Stimulated activated CD4-positive, alpha-beta T cell treated with anti-CD3 and anti-CD28 coated beads, Interleukin-15, amount 100 ng/mL, for 1 hour (primary cell): Measurements from ENCODE around the gene ALOX15.
"Not testable (repeated sequence)": the region's sequence is repeated elsewhere in the genome, so short reads cannot be mapped to it uniquely, and the experiment has no call there.

Experiments used
- DNase-seq, 2 donors: peaks; one replicate each; pipeline ENCODE4 v3.0.0-alpha.2; 2020; ENCODE audit warnings: low read depth in 1 of 2, low spot score in 1 of 2

ALOX15 gene, protein sequence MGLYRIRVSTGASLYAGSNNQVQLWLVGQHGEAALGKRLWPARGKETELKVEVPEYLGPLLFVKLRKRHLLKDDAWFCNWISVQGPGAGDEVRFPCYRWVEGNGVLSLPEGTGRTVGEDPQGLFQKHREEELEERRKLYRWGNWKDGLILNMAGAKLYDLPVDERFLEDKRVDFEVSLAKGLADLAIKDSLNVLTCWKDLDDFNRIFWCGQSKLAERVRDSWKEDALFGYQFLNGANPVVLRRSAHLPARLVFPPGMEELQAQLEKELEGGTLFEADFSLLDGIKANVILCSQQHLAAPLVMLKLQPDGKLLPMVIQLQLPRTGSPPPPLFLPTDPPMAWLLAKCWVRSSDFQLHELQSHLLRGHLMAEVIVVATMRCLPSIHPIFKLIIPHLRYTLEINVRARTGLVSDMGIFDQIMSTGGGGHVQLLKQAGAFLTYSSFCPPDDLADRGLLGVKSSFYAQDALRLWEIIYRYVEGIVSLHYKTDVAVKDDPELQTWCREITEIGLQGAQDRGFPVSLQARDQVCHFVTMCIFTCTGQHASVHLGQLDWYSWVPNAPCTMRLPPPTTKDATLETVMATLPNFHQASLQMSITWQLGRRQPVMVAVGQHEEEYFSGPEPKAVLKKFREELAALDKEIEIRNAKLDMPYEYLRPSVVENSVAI

DNA sequence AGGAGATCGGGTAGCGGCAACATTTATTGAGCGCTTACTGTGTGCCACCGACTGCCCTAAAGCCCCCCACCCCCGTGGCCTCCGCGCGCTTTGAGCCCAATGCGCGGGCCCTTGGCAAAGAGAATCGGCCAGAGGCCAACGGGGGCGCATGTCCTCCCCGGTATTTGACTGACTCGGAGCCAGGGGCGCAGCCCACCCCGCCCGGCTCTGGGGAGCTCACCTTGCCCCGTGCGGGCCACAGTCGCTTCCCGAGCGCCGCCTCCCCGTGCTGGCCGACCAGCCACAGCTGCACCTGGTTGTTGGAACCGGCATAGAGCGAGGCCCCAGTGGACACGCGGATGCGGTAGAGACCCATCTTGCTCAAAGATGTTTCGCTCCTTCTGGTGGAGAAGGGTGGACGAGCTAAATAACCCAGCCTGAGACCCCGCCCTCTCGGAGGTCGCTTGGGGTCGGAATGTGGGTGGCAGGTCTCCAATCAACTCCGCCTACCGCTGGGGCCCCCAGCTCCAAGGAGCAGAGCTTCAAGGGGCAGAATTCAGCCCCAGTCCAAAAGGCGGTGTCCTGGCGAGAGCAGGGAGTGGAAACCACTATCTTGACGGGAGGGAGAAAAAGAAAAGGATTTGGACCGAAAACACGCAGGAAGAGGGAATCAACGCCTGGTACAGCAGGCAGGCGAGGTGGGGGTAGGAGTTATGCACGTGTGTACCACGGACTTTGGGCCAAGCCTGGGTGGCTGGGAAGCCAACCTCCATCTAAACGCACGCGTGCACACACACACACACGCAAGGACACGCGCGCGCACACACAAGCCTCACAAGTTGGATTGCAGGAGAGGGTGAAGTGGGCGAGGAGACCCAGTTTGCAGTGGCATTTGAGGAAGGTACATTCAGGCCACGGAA is at the start of gene ALOX15:
Gene ALOX15 (minus strand): TSS at position 382 of the 899 bp plus-strand sequence. CDS start 27 bp downstream, at position 355.
- no peak for DNase-seq

DNA sequence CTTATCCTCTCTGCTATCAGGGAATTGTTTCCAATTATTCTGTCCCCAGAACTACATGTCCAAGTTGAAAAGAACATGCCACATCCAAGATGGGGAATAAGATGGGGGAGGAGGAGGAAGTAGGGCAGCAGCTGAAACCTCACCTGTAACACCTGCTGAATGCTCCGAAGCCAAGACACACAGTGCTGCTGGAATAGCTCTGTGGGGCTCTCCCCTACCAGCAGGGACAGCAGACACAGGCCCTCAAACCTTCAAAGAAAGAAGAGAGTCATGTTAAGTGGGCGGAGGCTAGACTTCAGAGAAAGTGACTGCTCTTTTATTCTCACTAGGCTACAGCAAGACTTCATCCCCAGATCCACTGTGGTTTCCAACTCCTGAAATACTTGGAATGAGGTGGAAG is 49.3 kb upstream of the ALOX15 start:
- no peak for DNase-seq

DNA sequence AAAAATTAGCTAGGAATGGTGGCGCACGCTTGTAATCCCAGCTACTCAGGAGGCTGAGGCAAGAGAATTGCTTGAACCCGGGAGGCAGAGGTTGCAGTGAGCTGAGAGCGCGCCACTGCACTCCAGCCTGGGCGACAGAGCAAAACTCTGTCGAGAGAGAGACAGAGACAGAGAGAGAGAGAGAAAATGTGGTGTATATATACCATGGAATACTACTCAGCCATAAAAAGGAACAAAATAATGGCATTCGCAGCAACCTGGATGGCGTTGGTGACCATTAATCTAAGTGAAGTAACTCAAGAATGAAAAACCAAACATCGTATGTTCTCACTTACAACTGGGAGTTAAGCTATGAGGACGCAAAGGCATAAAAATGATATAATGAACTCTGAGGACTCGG is 48.4 kb upstream of the ALOX15 start:
- DNase-seq, result not testable (repeated sequence)

DNA sequence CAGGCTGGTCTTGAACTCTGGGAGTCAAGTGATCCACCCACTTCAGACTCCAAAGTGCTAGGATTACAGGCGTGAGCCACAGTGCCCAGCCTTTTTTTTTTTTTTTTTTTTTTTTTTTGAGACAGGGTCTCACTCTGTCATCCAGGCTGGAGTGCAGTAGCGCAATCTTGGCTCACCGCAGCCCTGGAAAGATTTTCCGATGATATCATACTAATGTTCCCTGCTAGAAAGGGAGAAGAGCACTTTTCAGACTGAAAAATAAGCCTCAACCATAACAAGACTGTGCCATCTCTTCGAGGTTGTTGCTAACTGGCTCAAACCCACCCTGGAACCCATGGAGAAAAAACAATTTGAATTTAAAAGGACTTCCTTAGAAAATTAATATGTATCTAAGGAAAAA is 42.3 kb upstream of the ALOX15 start:
- not testable (repeated sequence) for DNase-seq

DNA sequence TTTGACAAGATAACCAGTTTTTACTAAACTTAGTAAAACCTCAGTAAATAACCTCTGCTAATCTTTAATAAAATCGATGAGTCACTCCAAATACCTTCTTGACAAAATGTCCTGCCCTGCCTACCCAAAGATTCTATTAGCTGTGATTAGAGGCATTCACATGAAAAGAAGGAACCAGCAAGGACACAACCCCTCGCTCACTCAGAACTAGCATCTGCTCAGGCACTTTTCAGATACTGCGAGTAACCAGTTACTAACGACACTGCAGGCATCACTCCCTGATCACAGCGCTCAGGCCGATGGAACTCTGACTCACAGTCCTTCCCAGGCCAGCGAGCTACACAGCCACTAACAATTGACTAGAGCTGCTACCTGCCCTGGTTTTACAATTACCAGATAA is 38.2 kb upstream of the ALOX15 start:
- no peak for DNase-seq

DNA sequence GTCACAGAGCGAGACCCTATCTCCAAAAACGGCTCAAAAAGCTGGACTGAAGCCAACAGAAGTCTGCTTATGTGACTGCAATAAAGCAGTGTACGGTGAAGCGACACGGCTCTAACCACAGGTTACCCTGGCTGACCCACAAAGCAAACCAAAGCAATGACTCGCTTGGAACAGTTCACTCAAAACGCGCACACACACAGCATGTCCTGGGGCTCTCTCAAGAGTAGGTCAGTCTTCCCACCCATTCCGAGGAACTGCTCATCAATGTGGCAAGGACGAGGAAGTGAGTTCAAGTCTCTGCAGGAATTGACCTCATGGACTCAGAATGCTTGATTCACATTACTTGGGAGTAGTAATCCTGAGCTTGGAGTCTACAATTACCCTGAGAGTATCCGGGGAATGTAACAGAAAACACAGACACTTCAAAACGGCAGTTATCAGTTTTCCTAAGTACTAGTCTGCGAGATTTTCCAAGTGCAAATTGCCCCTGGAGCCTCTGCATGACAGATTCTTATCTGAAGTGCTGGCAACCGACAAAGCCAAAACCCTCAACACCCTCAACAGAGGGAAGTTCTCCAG is 37.1 kb upstream of the ALOX15 start:
- DNase-seq, result no peak

DNA sequence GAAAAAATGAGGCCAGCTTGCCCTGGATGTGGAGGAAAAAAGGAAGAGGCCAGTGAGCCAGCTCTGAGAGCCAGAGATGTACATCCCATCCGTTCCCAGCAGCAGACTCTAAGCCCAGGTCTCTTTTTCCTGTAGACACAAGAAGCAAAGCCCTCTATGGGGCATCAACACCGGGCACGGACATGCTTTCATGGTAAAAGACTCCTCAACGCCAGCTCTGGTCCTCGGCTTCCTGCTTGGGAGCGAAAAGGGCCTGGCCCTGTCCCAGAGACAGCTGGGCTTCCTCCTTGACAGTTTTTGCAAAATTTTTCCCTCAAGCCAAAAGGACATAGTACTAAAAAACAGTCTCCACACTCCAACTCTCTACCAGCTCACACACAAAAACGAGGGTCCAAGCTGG is 35.3 kb upstream of the ALOX15 start:
- DNase-seq, result no peak

DNA sequence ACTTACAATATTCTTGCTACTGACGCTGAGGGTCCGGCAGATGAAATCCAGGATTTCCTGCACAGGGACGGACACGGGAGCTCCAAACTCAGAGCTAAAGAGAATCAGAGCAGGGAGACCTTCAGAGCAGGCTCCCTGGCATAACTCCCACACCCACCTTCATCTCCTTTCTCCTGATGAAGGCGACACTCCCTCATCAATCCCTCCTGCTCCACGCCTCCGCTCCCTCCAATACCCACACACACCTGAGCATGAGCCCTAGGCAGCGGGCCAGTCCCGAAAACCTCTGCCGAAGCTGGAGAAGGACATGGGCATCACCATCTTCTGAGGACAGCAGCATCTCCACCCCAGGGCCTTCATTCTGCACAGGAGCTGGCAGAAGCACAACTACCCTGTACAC is 34.3 kb upstream of the ALOX15 start:
- DNase-seq, result no peak

DNA sequence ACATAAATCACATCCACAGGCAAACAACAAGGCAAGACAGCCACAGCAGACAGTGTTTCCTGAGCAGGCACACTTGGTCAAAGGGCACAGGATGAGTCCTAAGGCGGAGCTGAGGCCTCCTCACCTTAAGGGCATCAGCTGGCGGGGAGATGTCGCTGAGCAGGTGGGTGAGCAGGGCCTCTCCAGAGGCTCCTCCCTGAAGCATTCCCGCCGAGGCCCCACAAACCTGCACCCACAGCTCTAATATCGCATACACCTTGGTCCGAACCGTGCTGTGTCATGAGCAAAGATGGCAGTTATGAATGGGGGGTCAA is 33.2 kb upstream of the ALOX15 start:
- DNase-seq, result no peak

DNA sequence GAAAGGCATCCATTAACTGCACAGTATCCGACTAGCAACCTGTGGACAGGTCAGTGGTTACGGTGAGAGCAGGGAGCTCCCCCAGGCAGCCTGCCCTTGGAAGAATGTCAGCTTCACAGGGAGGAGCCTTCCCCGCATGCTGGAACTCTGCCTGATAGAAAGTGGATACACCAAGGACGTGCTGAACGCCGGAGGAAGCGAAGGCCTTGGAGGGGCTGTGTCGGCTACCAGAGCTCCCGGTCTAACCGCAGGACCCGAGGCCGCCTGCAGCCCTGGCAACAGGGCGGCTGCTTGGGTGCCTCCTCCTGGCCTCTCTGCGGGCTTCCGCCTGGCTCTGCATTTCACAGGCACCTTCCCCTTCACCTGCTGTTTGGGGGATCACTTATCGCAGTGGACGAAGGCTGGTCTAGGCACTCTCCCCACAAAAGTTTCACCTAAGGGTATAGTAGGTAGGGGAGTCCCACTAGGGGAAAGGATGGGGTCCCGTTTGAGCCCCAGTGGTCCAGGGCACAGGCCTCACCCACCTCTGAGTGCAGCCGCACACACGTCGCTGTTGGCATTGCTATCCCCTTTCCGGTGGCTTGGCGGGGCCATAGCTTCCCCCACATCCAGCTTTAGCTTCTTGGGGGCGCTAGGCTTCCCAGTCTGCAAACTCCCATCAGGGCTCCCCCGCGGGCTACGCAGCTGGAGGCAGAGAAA is 32.7 kb upstream of the ALOX15 start:
- no peak for DNase-seq

DNA sequence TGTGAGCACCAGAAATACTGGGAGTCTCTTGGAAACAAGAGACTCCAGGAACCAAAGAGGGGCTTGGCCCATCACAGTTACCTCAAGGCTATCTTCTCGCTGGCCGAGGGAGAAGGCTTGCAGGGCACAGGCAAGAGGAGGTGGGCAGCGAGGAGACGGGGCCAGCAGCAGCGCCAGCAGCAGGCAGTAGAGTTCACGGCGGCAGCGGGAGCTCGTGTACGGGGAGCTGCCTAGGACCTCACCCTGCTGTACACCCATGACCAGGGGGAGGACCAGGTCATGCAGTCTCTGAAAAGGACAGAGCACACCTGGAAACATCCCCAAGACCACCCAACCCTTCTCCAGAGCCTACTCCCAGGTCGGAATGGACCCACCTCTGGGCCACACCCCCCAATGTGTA is 31.7 kb upstream of the ALOX15 start:
- no peak for DNase-seq

DNA sequence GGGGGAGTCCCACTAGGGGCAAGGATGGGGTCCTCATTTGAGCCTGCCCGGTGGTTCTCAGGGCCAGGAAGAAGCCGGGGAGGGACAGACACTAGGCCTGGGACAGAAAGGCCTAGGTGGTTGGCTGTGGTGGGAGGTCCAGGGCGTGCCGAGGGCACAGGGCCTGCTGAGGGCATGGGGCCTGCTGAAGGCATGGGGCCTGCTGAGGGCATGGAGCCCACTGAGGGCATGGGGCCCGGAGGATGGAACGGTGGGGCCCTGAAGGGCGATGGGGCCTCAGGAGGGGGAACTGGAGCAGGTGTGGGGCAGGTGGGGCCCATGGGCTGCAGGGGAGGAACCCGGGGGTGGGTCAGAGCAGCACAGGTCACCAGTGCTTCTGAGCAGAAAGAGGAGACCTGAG is 31.3 kb upstream of the ALOX15 start:
- DNase-seq, result no peak

DNA sequence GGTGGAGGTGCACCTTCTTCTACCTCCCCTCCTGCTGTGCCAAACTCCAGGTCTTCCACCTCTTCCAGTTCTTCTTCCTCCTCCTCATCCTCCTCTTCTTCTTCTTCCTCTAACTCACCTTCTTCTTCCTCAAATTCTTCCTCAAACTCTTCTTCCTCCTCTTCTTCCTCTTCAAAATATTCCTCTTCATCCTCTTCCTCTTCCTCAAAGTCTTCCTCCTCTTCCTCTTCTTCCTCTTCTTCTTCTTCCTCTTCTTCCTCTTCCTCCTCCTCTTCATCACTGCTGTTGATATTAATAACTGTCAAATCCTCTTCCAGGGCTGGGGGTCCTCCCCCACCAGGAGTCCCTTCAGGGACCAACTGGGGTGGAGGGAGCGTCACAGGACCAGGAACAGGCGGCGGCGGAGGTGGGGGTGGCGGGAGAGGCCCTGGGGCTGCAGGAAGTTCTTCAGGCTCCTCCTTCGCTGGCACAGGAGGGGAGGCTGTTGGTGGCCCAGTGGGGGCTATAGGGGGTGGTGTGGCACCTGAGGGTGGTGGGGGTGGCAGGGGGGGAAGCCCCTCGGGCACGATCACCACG is 30.7 kb upstream of the ALOX15 start:
- DNase-seq, result no peak

DNA sequence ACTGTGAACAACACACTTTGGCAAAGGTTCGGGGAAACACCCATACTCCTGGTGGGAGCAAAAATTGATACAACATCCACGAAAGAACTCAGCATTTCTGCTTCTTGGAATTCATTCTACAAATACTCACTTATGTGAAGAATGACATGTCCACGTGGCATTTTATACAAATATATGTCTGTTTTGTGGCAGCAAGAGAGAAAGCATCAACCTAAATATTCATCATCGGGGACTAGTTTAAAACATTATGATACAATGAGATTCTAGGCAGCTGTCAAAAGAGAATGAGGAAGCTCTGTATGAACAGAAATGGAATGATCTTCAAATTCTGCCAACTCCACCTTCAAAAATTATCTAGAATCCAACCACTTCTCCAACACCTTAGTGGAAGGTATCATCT is 25.7 kb upstream of the ALOX15 start:
- no peak for DNase-seq

DNA sequence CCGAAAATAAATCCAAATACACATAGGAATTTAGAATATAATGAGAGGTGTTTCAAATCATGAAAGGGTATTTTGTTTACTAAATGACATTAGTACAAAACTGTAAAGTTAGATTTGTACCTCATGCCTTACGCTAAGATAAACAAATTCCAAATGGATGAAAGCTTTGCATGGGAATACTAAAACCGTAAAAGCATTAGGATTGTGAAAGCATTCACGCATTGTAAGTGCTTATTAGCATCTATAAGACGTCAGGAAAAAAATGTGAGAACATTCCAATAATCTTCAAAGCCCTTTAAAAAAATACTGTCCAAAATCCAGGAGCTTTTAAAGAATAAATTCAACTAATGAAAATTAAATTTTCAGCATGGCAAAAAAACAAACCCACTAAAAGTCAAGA is 24.8 kb upstream of the ALOX15 start:
- no peak for DNase-seq

DNA sequence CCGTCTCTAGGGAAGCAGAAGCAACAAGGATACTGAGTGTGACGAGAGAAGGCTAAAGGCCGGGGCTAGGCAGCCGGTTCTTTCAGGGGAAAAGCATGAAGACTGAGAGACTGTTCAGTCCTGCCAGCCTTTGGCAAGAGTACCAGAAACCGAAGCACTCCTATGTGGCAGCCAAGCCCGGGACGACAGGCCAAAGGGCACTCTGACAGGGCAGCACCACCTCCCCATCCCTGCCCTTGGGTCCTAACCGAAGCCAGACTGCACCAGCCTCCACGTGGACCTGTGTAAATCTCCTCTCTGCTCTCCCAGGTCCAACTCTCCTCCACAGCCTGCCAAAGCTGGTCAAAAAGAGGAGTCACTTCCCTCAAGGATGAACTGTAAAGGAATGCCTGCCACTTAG is 23.5 kb upstream of the ALOX15 start:
- no peak for DNase-seq

DNA sequence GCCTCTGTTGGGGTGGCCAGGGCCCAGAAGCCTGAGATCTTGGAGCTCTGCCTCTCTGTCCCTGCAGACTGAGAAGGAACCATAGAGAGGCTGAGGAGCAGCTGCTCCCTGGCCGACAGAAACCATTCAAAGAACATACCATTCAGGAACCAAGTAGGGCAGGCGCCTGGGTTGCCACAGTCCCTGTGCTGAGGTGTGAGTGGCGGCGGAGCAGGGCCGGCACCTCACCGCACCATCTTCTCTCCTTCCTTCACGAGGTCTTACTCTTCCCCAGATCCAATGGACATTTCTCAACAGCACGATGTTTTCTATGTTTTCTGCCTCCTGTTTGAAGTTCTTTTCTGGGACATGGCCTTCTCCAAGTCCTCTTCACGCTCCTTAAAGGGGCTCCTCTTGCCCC is 22.8 kb upstream of the ALOX15 start:
- DNase-seq, result no peak

DNA sequence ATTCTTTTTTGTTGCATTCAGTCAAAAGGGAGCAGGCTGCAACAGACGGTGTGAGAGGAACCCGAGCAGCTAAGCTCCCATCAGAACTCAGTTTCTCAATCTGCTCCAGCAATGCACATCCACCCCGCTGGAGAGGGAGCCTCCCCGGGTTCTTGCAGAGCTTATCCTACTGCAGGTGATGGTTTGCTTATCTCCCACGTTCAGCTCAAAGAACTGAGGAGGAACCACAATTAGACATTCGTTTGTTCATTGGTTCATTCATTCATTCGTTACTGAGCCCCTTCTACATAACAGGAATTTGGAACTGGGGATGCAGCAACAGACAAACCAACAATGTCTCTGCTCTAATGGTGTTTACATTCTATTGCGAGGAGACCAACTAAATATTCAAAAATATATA is 22.2 kb upstream of the ALOX15 start:
- no peak for DNase-seq

DNA sequence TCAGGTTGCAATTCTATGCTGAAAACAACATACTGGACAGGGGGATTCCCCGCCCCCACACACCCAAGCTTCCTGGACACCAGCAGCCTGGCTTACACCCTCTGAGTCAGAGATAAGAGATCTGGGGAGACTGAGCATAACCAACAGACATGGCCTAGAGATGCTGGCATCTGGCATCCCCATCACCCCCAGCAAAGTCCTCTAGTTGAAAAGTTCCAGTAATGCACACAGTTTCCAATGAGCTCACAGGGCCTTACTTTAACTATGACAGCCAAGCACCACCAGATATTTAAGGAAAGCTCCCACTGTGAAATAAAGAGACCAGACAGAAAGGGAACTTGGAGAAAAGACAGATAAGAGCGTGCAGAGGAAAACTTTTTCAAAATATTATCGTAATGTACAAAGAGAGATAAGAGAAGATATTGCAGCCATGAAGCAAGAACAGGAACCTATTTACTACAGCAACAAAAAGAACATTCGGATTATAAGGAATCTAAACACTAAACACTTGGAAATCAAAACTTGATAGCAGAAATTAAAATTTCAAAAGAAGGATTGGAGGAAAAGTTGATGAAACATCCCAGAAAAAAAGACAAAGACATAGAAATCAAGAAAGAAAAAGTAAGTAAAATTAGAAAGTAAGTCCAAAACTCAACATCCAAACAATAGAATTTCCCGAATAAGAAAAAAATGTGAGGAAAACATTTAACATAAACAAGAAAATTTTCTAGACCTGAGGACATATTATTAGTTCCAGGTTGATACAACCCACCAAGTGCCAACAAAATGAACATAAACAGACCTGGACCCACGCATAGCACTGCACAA is 17.2 kb upstream of the ALOX15 start:
- DNase-seq, result no peak

DNA sequence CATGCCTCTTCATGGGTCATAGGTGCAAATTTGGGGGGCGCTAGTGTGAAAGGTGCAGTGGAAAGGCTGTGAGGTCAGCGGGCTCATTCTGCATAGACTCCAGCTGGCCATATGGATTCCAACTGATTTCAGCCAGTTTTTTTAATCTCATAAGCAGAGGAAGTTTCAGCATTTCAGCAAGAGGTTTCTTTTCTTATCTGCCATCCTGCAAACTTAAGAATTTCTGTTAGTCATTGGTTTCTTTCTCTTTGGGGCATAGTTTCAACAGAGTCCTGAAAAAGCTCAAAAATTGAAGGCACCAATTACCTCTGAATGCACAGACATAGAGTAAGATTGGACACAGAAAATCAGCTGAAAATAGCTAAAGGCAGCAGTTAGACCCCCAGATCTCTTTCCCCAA is 16.2 kb upstream of the ALOX15 start:
- no peak for DNase-seq
